Mesendoderm (in vitro differentiated cells): Measurements from ENCODE around the gene AHCYL2.

Experiments
- DNase-seq: peaks from one replicate; pipeline ENCODE4 v3.0.0; 2013
- H2AK5ac ChIP-seq: 2 replicates; pipeline ENCODE4 v1.6.1; 2013; ENCODE audit warnings: low read length, inconsistent platforms
- H2BK120ac ChIP-seq: 2 replicates; pipeline ENCODE4 v1.6.1; 2013; ENCODE audit warnings: low read depth, mild to moderate bottlenecking, low read length, moderate library complexity, mixed read lengths
- H2BK15ac ChIP-seq: replicated peaks from 2 replicates; pipeline ENCODE4 v1.6.1; 2013; ENCODE audit warnings: low read depth, mild to moderate bottlenecking, moderate library complexity
- H2BK5ac ChIP-seq: 2 replicates; pipeline ENCODE4 v1.6.1; 2013; ENCODE audit warnings: low read length, inconsistent platforms
- H3K18ac ChIP-seq: 2 replicates; pipeline ENCODE4 v1.6.1; 2013; ENCODE audit warnings: mild to moderate bottlenecking, low read length, mixed read lengths
- H3K23ac ChIP-seq: one replicate; pipeline ENCODE4 v1.6.1; 2013; ENCODE audit warnings: low read length
- H3K27ac ChIP-seq: 2 replicates; pipeline ENCODE4 v1.5.1; 2013; ENCODE audit warnings: low read depth, mild to moderate bottlenecking, inconsistent platforms, low read length, moderate library complexity
- H3K27me3 ChIP-seq: 2 replicates; pipeline ENCODE4 v1.6.1; 2013; ENCODE audit warnings: low read length, control low read depth, mild to moderate bottlenecking, inconsistent platforms; ENCODE audit not compliant: insufficient read depth, poor library complexity
- H3K36me3 ChIP-seq: 2 replicates; pipeline ENCODE4 v1.6.1; 2013; ENCODE audit warnings: low read length, inconsistent platforms; ENCODE audit not compliant: control insufficient read depth, insufficient read depth
- H3K4ac ChIP-seq: one replicate; pipeline ENCODE4 v1.6.1; 2013; ENCODE audit warnings: low read depth, mild to moderate bottlenecking, low read length, moderate library complexity
- H3K4me1 ChIP-seq: 2 replicates; pipeline ENCODE4 v1.6.1; 2013; ENCODE audit warnings: low read depth, low read length, inconsistent platforms; ENCODE audit not compliant: control insufficient read depth
- H3K4me2 ChIP-seq: 2 replicates; pipeline ENCODE4 v1.6.1; 2013; ENCODE audit warnings: low read length
- H3K4me3 ChIP-seq: 2 replicates; pipeline ENCODE4 v1.5.1; 2013; ENCODE audit warnings: mild to moderate bottlenecking, low read length
- H3K56ac ChIP-seq: one replicate; pipeline ENCODE4 v1.6.1; 2013; ENCODE audit warnings: low read length
- H3K79me1 ChIP-seq: 2 replicates; pipeline ENCODE4 v1.6.1; 2013; ENCODE audit warnings: low read length, inconsistent platforms
- H3K79me2 ChIP-seq: 2 replicates; pipeline ENCODE4 v1.6.1; 2013; ENCODE audit warnings: mild to moderate bottlenecking, low read length; ENCODE audit not compliant: control insufficient read depth, insufficient read depth
- H3K9ac ChIP-seq: 2 replicates; pipeline ENCODE4 v1.6.1; 2013; ENCODE audit warnings: low read length, inconsistent platforms
- H4K5ac ChIP-seq: one replicate; pipeline ENCODE4 v1.6.1; 2013; ENCODE audit warnings: low read length
- H4K8ac ChIP-seq: one replicate; pipeline ENCODE4 v1.6.1; 2013; ENCODE audit warnings: low read depth, mild to moderate bottlenecking, control low read depth, low read length, moderate library complexity
- WGBS: extraction: QIAGEN DNeasy Blood & Tissue Kit; methylation state at CpG from one replicate; pipeline ENCODE4 v1.1.7; 2013; ENCODE audit warnings: low lambda C conversion rate, missing lambda C conversion rate; ENCODE audit not compliant: insufficient coverage; ENCODE audit errors: extremely low coverage; 5-methylcytosine and 5-hydroxymethylcytosine counted together

AHCYL2 gene

GRCh38 chr7:129383542-129384132, 158.8 kb downstream of the AHCYL2 start:
- H3K9ac ChIP-seq = no peak overlapping the region
- no peak overlapping the region for H2BK15ac ChIP-seq
- no peak overlapping the region for H3K4ac ChIP-seq
- H3K27me3 ChIP-seq = no peaks in the 10 kb centered on the region
- DNase-seq = no peak
- no peak overlapping the region for H4K8ac ChIP-seq
- H2AK5ac ChIP-seq = no peak overlapping the region
- H3K4me2 ChIP-seq = no peak overlapping the region
- no peak overlapping the region for H3K18ac ChIP-seq
- no peaks in the 10 kb centered on the region for H3K79me1 ChIP-seq
- H3K79me2 ChIP-seq = no peaks in the 10 kb centered on the region
- no peak overlapping the region for H2BK120ac ChIP-seq
- no peak overlapping the region for H3K27ac ChIP-seq
- whole genome bisulfite sequencing = no CpG with 5 or more reads among the region's 3 CpGs
- no peak overlapping the region for H3K23ac ChIP-seq
- H3K36me3 ChIP-seq = no peaks in the 10 kb centered on the region
- H2BK5ac ChIP-seq = no peak overlapping the region
- H3K4me3 ChIP-seq = no peak overlapping the region
- H3K4me1 ChIP-seq = no peaks in the 10 kb centered on the region
- H4K5ac ChIP-seq = no peak overlapping the region
- H3K56ac ChIP-seq = no peak overlapping the region

GRCh38 chr7:129385116-129385515, 160.3 kb downstream of the AHCYL2 start:
- Histone ChIP-seq H3K27me3 (no peaks in the 10 kb centered on the region), H3K4ac (no peak overlapping the region), H3K27ac (no peak overlapping the region), H3K4me3 (no peak overlapping the region), H3K18ac (no peak overlapping the region), H3K79me1 (no peaks in the 10 kb centered on the region), H3K4me2 (no peak overlapping the region), H2BK15ac (no peak overlapping the region), H4K5ac (no peak overlapping the region), H2BK120ac (no peak overlapping the region), H3K9ac (no peak overlapping the region), H3K79me2 (no peaks in the 10 kb centered on the region), H2BK5ac (no peak overlapping the region), H4K8ac (no peak overlapping the region), H3K56ac (no peak overlapping the region), H3K36me3 (no peaks in the 10 kb centered on the region), H3K4me1 (no peaks in the 10 kb centered on the region), H3K23ac (no peak overlapping the region), H2AK5ac (no peak overlapping the region)
- no CpG with 5 or more reads among the region's 1 CpG for WGBS
- DNase-seq = no peak

- Histone ChIP-seq H3K79me2 (no peaks in the 10 kb centered on the region), H2BK120ac (no peak overlapping the region), H4K8ac (no peak overlapping the region), H2BK15ac (no peak overlapping the region), H4K5ac (no peak overlapping the region), H2BK5ac (no peak overlapping the region), H3K4me1 (no peaks in the 10 kb centered on the region), H3K56ac (no peak overlapping the region), H3K36me3 (no peaks in the 10 kb centered on the region), H3K4me3 (no peak overlapping the region), H2AK5ac (no peak overlapping the region), H3K18ac (no peak overlapping the region), H3K4me2 (no peak overlapping the region), H3K23ac (no peak overlapping the region), H3K27ac (no peak overlapping the region), H3K4ac (no peak overlapping the region), H3K79me1 (no peaks in the 10 kb centered on the region), H3K27me3 (no peaks in the 10 kb centered on the region), H3K9ac (no peak overlapping the region)
- no peak for DNase-seq
- WGBS = no CpG with 5 or more reads among the region's 4 CpGs
Measured at GRCh38 chr7:129385598-129385997, 160.8 kb downstream of the AHCYL2 start.

GRCh38 chr7:129386506-129386905, 161.7 kb downstream of the AHCYL2 start:
- H3K56ac ChIP-seq = no peak overlapping the region
- no peak overlapping the region for H3K23ac ChIP-seq
- no peaks in the 10 kb centered on the region for H3K79me1 ChIP-seq
- no peak for DNase-seq
- no peak overlapping the region for H2BK120ac ChIP-seq
- H3K9ac ChIP-seq = no peak overlapping the region
- no peaks in the 10 kb centered on the region for H3K36me3 ChIP-seq
- no peaks in the 10 kb centered on the region for H3K79me2 ChIP-seq
- no peak overlapping the region for H2BK5ac ChIP-seq
- no peak overlapping the region for H3K27ac ChIP-seq
- no peaks in the 10 kb centered on the region for H3K27me3 ChIP-seq
- no peak overlapping the region for H3K18ac ChIP-seq
- no peak overlapping the region for H3K4ac ChIP-seq
- no peak overlapping the region for H4K8ac ChIP-seq
- no peak overlapping the region for H2BK15ac ChIP-seq
- H3K4me1 ChIP-seq = no peaks in the 10 kb centered on the region
- H3K4me2 ChIP-seq = no peak overlapping the region
- no peak overlapping the region for H2AK5ac ChIP-seq
- H4K5ac ChIP-seq = no peak overlapping the region
- no peak overlapping the region for H3K4me3 ChIP-seq

GRCh38 chr7:129387537-129387936, 162.7 kb downstream of the AHCYL2 start:
- WGBS = no CpG with 5 or more reads among the region's 2 CpGs

GRCh38 chr7:129388333-129389098, 163.7 kb downstream of the AHCYL2 start:
- Histone ChIP-seq H3K9ac (no peak overlapping the region), H3K36me3 (no peaks in the 10 kb centered on the region), H3K4me3 (no peak overlapping the region), H3K79me2 (no peaks in the 10 kb centered on the region), H3K27ac (no peak overlapping the region), H3K79me1 (no peaks in the 10 kb centered on the region), H3K23ac (no peak overlapping the region), H4K5ac (no peak overlapping the region), H3K4ac (no peak overlapping the region), H2BK120ac (no peak overlapping the region), H3K56ac (no peak overlapping the region), H4K8ac (no peak overlapping the region), H3K18ac (no peak overlapping the region), H3K4me1 (no peaks in the 10 kb centered on the region), H2BK15ac (no peak overlapping the region), H3K4me2 (no peak overlapping the region), H2AK5ac (no peak overlapping the region), H2BK5ac (no peak overlapping the region), H3K27me3 (no peaks in the 10 kb centered on the region)
- DNase-seq = no peak
- no CpG with 5 or more reads among the region's 8 CpGs for WGBS

More at GRCh38 chr7:129387537-129387936, 162.7 kb downstream of the AHCYL2 start:
- Histone ChIP-seq H3K4ac (no peak overlapping the region), H2BK15ac (no peak overlapping the region), H3K9ac (no peak overlapping the region), H3K4me1 (no peaks in the 10 kb centered on the region), H3K27ac (no peak overlapping the region), H2AK5ac (no peak overlapping the region), H3K79me2 (no peaks in the 10 kb centered on the region), H3K36me3 (no peaks in the 10 kb centered on the region), H4K5ac (no peak overlapping the region), H3K23ac (no peak overlapping the region), H2BK120ac (no peak overlapping the region), H3K79me1 (no peaks in the 10 kb centered on the region), H3K56ac (no peak overlapping the region), H4K8ac (no peak overlapping the region), H3K4me3 (no peak overlapping the region), H3K27me3 (no peaks in the 10 kb centered on the region), H3K4me2 (no peak overlapping the region), H3K18ac (no peak overlapping the region), H2BK5ac (no peak overlapping the region)
- DNase-seq = no peak
